Parathyroid adenoma (tissue), 2 donors: ENCODE measurements around the gene PRRX2.

Experiments used
- H2AFZ ChIP-seq: fragments of 300-600 bp; sonication (generic); one replicate; pipeline ENCODE4 v1.7.0; 2017; ENCODE audit warnings: antibody characterized with exemption, mild to moderate bottlenecking
- H3K27ac ChIP-seq: fragments of 300-600 bp; sonication (generic); one replicate; pipeline ENCODE4 v1.7.0; 2017
- H3K27me3 ChIP-seq: fragments of 300-600 bp; sonication (generic); one replicate; pipeline ENCODE4 v1.7.0; 2017; ENCODE audit warnings: low read length; ENCODE audit not compliant: control insufficient read depth, insufficient read depth
- H3K36me3 ChIP-seq: fragments of 300-600 bp; sonication (generic); one replicate; pipeline ENCODE4 v1.7.0; 2017; ENCODE audit warnings: low read length; ENCODE audit not compliant: control insufficient read depth, insufficient read depth
- H3K4me1 ChIP-seq: fragments of 300-600 bp; sonication (generic); one replicate; pipeline ENCODE4 v1.7.0; 2017; ENCODE audit warnings: control low read depth
- H3K4me2 ChIP-seq: fragments of 300-600 bp; sonication (generic); one replicate; pipeline ENCODE4 v1.7.0; 2017; ENCODE audit warnings: low read length
- H3K4me3 ChIP-seq: fragments of 300-600 bp; sonication (generic); one replicate; pipeline ENCODE4 v1.7.0; 2017; ENCODE audit warnings: low read depth, low read length
- H3K79me2 ChIP-seq: fragments of 300-600 bp; sonication (generic); one replicate; pipeline ENCODE4 v1.7.0; 2017; ENCODE audit warnings: control low read depth
- H3K9ac ChIP-seq: fragments of 300-600 bp; sonication (generic); one replicate; pipeline ENCODE4 v1.7.0; 2017; ENCODE audit warnings: mild to moderate bottlenecking
- H3K9me3 ChIP-seq: fragments of 300-600 bp; sonication (generic); one replicate; pipeline ENCODE4 v1.7.0; 2017; ENCODE audit warnings: low read length; ENCODE audit not compliant: control insufficient read depth
- TF ChIP-seq, protein P1 (sequence below): fragments of 300-600 bp; sonication (generic); IDR thresholded peaks from one replicate; pipeline ENCODE4 v1.7.0; 2017; ENCODE audit warnings: antibody characterized with exemption, mild to moderate bottlenecking
- donor health status: primary hyperparathyroidism.

The PRRX2 gene

GRCh38 chr9:129719135-129719534 lies 53.7 kb downstream of the PRRX2 start:
- Histone ChIP-seq H3K9me3 (no peaks in the 10 kb centered on the region), H3K9ac (no peak overlapping the region), H3K79me2 (no peaks in the 10 kb centered on the region), H3K4me3 (no peak overlapping the region), H2AFZ (no peak overlapping the region), H3K36me3 (no peaks in the 10 kb centered on the region), H3K4me1 (no peaks in the 10 kb centered on the region), H3K4me2 (no peak overlapping the region), H3K27me3 (no peaks in the 10 kb centered on the region), H3K27ac (no peak overlapping the region)
- TF ChIP-seq, protein P1, sequence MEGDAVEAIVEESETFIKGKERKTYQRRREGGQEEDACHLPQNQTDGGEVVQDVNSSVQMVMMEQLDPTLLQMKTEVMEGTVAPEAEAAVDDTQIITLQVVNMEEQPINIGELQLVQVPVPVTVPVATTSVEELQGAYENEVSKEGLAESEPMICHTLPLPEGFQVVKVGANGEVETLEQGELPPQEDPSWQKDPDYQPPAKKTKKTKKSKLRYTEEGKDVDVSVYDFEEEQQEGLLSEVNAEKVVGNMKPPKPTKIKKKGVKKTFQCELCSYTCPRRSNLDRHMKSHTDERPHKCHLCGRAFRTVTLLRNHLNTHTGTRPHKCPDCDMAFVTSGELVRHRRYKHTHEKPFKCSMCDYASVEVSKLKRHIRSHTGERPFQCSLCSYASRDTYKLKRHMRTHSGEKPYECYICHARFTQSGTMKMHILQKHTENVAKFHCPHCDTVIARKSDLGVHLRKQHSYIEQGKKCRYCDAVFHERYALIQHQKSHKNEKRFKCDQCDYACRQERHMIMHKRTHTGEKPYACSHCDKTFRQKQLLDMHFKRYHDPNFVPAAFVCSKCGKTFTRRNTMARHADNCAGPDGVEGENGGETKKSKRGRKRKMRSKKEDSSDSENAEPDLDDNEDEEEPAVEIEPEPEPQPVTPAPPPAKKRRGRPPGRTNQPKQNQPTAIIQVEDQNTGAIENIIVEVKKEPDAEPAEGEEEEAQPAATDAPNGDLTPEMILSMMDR = no peak

DNA sequence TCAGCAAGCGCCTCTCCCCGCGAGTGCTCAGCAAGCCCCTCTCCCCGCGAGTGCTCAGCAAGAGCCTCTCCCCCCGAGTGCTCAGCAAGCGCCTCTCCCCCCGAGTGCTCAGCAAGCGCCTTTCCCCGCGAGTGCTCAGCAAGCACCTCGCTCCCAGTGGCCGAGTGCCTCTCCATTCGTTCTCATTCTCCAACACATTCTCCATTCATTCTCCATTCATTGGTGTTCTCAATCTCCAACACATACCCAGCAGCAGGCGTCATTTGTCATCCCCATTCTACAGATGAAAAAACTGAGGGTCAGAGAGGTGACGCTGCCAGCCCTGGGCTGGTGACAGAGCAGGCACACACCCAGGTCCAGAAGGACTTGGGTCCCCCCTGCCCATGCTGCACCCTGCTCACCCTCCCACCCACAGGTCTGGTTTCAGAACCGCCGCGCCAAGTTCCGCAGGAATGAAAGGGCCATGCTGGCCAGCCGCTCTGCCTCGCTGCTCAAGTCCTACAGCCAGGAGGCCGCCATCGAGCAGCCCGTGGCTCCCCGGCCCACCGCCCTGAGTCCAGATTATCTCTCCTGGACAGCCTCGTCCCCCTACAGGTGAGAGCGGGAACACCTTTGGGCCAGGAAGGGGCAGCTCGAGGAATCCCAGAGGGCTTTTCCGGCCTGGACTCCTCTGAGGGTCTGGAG lies 54.9 kb downstream of the PRRX2 start:
- Histone ChIP-seq H3K79me2 (no peaks in the 10 kb centered on the region), H3K4me2 (no peak overlapping the region), H3K4me3 (no peak overlapping the region), H3K36me3 (no peaks in the 10 kb centered on the region), H3K4me1 (no peaks in the 10 kb centered on the region), H3K9me3 (no peaks in the 10 kb centered on the region), H3K9ac (no peak overlapping the region), H3K27me3 (no peaks in the 10 kb centered on the region), H2AFZ (no peak overlapping the region), H3K27ac (no peak overlapping the region)
- TF ChIP-seq, protein P1 = no peak

GRCh38 chr9:129720865-129721545 lies 55.6 kb downstream of the PRRX2 start:
- no peaks in the 10 kb centered on the region for H3K79me2 ChIP-seq
- no peak overlapping the region for H3K9ac ChIP-seq
- no peak overlapping the region for H3K4me2 ChIP-seq
- no peaks in the 10 kb centered on the region for H3K36me3 ChIP-seq
- no peaks in the 10 kb centered on the region for H3K9me3 ChIP-seq
- H3K4me1 ChIP-seq = no peaks in the 10 kb centered on the region
- no peak overlapping the region for H2AFZ ChIP-seq
- H3K27ac ChIP-seq = no peak overlapping the region
- H3K27me3 ChIP-seq = no peaks in the 10 kb centered on the region
- H3K4me3 ChIP-seq = no peak overlapping the region
- TF ChIP-seq, protein P1 = no peak

DNA sequence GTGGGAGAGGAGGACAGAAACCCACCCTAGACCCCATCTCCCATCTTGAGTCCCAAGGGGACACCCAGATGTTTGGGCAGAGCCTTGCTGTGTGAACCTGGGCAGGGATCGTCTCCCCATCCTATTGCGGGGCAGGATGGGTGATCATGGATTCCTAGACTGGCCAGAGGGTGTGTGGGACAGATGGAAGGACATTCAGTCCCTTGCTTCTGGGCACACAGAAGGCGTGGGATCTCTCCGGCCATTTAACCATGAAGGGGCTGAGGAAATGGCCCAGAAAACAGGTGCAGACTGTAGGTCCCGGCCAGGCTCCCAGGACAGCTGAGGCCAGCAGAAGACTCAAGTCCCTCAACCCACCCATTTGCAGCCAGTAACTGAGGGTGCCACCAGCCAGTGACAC lies 57.5 kb downstream of the PRRX2 start:
- H3K4me2 ChIP-seq = no peak overlapping the region
- no peak overlapping the region for H3K9ac ChIP-seq
- H3K79me2 ChIP-seq = no peaks in the 10 kb centered on the region
- H3K4me3 ChIP-seq = no peak overlapping the region
- no peak overlapping the region for H3K27ac ChIP-seq
- no peaks in the 10 kb centered on the region for H3K9me3 ChIP-seq
- no peak overlapping the region for H2AFZ ChIP-seq
- no peaks in the 10 kb centered on the region for H3K36me3 ChIP-seq
- no peaks in the 10 kb centered on the region for H3K27me3 ChIP-seq
- no peaks in the 10 kb centered on the region for H3K4me1 ChIP-seq
- TF ChIP-seq, protein P1 = no peak
